Body of pancreas (tissue), 4 donors: ENCODE measurements around the gene DAB2. TPM values are rescaled to one million over a fixed set of nuclear protein-coding genes. Genes with fewer than 3 reads are reported as not detected.
A peak's percentile ranks its signal among the peaks of the same experiment; 100 is the strongest.

Experiments
- ATAC-seq: fragments of 150-250 bp; one replicate; pipeline ENCODE4 v1.9.1; 2016
- DNase-seq, 4 donors: peaks; one replicate each; pipeline ENCODE4 v3.0.0-alpha.2; 2019
- H3K27ac ChIP-seq, 4 donors: fragments of 200-600 bp; sonication (generic); 1 replicate in 3 of 4; 2 replicates in 1 of 4; pipeline versions ENCODE4 v1.5.1 to v1.6.1; 2016 to 2019; ENCODE audit warnings: mild to moderate bottlenecking in 1 of 4, mixed read lengths in 1 of 4, moderate library complexity in 1 of 4
- H3K27me3 ChIP-seq, 2 donors: fragments of 200-600 bp; sonication (generic); one replicate each; pipeline ENCODE4 v1.6.0; 2016; ENCODE audit warnings: mild to moderate bottlenecking in 1 of 2
- H3K36me3 ChIP-seq, 2 donors: fragments of 200-600 bp; sonication (generic); replicated peaks in 1 of 2; 2 replicates each; pipeline ENCODE4 v1.5.1; 2016; ENCODE audit warnings: low read depth in 2 of 2; ENCODE audit not compliant: insufficient read depth in 1 of 2
- H3K4me1 ChIP-seq: fragments of 200-600 bp; sonication (generic); one replicate; pipeline ENCODE4 v1.6.0; 2016
- H3K4me3 ChIP-seq, 2 donors: fragments of 200-600 bp; sonication (generic); 1 replicate in 1 of 2; 2 replicates in 1 of 2; pipeline ENCODE4 v1.5.1; 2016 to 2019
- H3K9me3 ChIP-seq, 3 donors: fragments of 200-600 bp; sonication (generic); 1 replicate in 2 of 3; 2 replicates in 1 of 3; pipeline ENCODE4 v1.5.1; 2016
- POLR2A ChIP-seq, 3 donors: fragments of 450-650 bp; IDR thresholded peaks; one replicate each; pipeline ENCODE4 v1.6.1; 2016; ENCODE audit warnings: antibody characterized with exemption in 3 of 3, mild to moderate bottlenecking in 2 of 3
- WGBS, 2 donors: methylation state at CpG; one replicate each; pipeline ENCODE4 v1.1.5; 2017; 5-methylcytosine and 5-hydroxymethylcytosine counted together
- intact Hi-C: fragments of 100-400 bp; cut with DNase I; formaldehyde crosslinking; loops from one replicate; pipeline ENCODE4 v1.15.1; 2023
- total RNA-seq, 2 donors: library from RNA; depleted of rRNA; stranded (reverse); fragments of >200 nt; gene quantifications; one replicate each; pipeline ENCODE4 v1.1.0, GENCODE V29; 2016
- TF ChIP-seq, protein P1 (sequence below), 7 experiments: fragments of 450-650 bp in 4 of 7; fragments of 200-600 bp in 3 of 7; sonication (generic) in 3 of 7; IDR thresholded peaks; one replicate each; pipeline ENCODE4 v1.5.1; 2016 to 2019; ENCODE audit warnings: antibody characterized with exemption in 7 of 7

Gene DAB2
- total RNA-seq, 2 donors from 2014 or later: 33.9 to 39.4 TPM

DNA sequence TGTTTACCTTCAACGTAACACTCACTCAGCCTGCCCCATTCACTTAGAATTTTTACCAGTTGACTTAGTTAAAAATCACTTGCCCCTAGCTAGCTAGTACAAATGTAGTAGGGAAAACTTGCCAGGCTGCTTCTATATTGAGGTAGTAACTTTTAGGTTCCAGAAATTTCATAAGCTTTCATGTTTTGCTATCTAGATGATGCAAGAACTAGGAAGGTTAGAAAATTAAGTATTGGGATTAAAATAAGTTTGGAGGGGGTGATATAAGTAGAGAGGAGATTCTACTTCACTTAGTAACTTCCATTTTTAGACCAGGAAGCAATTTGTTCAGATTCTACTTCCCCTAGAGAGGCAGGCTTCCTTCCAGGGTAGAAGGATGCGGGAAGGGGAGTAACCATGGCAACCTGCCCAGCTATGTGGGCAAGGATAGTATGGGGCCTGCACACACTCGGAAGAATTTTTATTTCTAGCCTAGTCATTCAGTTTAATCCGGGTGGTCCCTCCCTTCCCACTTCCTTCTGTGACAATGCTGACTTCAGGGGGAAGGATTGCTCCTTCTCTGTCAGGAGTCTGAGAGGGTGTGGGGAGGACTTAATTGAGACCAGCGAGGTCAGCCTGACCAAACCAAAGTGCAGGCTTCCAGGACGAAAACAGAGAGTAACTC lies 4.2 kb downstream of the DAB2 start:
- Histone ChIP-seq H3K36me3 (no peaks in the 10 kb centered on the region), H3K4me3 (no peak overlapping the region), H3K27me3 (no peaks in the 10 kb centered on the region), H3K27ac (peak overlapping the region in 3 of 4 donors; percentile 22 to 82 (median 54)), H3K9me3 (no peaks in the 10 kb centered on the region), H3K4me1 (peaks cover 9% of the 10 kb centered on the region)
- intact Hi-C loops: no loop called here
- ATAC-seq (peak; percentile 23), DNase-seq (peak; percentile 31 to 74 (median 52))
- WGBS, 2 donors: 39 to 43% methylated on average over 6 of the region's 6 CpGs
- TF ChIP-seq, protein P1, sequence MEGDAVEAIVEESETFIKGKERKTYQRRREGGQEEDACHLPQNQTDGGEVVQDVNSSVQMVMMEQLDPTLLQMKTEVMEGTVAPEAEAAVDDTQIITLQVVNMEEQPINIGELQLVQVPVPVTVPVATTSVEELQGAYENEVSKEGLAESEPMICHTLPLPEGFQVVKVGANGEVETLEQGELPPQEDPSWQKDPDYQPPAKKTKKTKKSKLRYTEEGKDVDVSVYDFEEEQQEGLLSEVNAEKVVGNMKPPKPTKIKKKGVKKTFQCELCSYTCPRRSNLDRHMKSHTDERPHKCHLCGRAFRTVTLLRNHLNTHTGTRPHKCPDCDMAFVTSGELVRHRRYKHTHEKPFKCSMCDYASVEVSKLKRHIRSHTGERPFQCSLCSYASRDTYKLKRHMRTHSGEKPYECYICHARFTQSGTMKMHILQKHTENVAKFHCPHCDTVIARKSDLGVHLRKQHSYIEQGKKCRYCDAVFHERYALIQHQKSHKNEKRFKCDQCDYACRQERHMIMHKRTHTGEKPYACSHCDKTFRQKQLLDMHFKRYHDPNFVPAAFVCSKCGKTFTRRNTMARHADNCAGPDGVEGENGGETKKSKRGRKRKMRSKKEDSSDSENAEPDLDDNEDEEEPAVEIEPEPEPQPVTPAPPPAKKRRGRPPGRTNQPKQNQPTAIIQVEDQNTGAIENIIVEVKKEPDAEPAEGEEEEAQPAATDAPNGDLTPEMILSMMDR (IDR thresholded peaks at IDR 0.05): no peak
- peak in 1 of 3 donors; percentile 22 for TF ChIP-seq POLR2A (IDR thresholded peaks at IDR 0.05)

DNA sequence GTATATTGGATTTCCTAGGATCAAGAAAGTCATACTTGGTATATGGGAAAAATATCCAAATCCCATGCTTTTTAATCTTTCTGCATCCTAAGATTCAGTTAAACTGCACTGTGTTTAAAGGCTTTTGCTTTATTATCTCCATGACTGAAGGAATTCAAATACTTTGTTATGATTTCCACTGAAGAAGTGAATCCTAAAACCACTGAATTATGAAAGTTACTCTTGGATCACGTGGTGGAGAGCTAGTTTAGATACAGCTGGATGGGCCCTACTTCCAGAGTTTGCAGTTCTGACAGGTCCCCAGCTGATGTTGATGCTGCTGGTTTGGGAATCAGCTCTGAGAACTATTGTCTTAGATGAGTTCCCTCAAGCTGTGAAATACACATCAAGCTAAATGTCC lies 5.0 kb downstream of the DAB2 start:
- H3K9me3 ChIP-seq: no peaks in the 10 kb centered on the region
- H3K36me3 ChIP-seq: no peaks in the 10 kb centered on the region
- no peak for DNase-seq
- no peak overlapping the region for H3K4me3 ChIP-seq
- 29 to 38% methylated on average over 1 of the region's 1 CpG for WGBS, 2 donors
- H3K27me3 ChIP-seq: no peaks in the 10 kb centered on the region
- H3K27ac ChIP-seq: peak overlapping the region in 1 of 4 donors; percentile 54
- H3K4me1 ChIP-seq: peaks cover 4% of the 10 kb centered on the region
- intact Hi-C loops: no loop called here
- ATAC-seq: no peak
- TF ChIP-seq POLR2A (IDR thresholded peaks at IDR 0.05): no peak
- TF ChIP-seq, protein P1 (IDR thresholded peaks at IDR 0.05): no peak

DNA sequence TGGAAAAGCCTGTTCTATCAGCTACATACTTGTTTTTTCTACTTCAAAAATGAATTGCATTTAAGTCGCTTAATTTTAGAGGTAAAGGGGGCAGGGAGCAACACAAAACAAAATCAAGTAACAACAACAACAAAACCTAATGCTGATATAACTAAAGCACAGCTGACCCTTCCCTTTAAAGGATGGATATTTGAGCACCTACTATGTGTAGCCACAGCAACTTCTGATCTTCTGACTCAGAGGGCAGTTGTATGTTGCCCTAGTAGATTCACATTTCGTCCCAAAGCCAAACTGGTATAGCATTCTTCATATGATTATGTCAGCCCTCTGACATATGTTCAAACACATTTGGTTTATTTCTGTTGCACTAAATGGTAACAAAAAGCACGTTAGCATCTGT lies 6.8 kb downstream of the DAB2 start:
- no peak for DNase-seq
- intact Hi-C loops: no loop called here
- TF ChIP-seq POLR2A (IDR thresholded peaks at IDR 0.05): no peak
- TF ChIP-seq, protein P1 (IDR thresholded peaks at IDR 0.05): no peak
- no peaks in the 10 kb centered on the region for H3K4me1 ChIP-seq
- no peak overlapping the region for H3K27ac ChIP-seq
- H3K27me3 ChIP-seq: no peaks in the 10 kb centered on the region
- no peaks in the 10 kb centered on the region for H3K9me3 ChIP-seq
- no peak for ATAC-seq
- H3K4me3 ChIP-seq: no peak overlapping the region
- 42 to 46% methylated on average over 3 of the region's 3 CpGs for WGBS, 2 donors
- H3K36me3 ChIP-seq: no peaks in the 10 kb centered on the region

DNA sequence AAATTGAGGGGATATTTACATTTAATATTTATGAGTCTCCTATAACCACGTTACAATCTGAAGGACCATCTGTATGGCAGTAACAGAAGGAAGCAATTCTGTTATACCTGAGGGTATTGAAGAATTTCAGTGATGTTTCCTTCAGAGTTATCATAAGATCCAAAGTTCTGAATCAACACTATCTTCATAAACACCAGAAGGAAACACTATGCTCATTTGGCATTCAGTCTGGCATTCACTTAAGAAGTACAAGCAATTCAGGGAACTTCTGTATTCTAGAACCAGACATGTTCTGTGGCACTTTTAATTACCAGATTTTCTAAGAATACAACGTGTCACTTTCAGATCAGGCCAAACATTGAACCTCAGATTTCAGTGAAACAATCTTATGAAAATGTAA lies 9.6 kb downstream of the DAB2 start:
- intact Hi-C loops: no loop called here
- no peaks in the 10 kb centered on the region for H3K27me3 ChIP-seq
- WGBS, 2 donors: 43 to 49% methylated on average over 2 of the region's 2 CpGs
- no peak overlapping the region for H3K4me3 ChIP-seq
- no peak for ATAC-seq
- no peaks in the 10 kb centered on the region for H3K9me3 ChIP-seq
- DNase-seq: no peak
- TF ChIP-seq POLR2A (IDR thresholded peaks at IDR 0.05): no peak
- TF ChIP-seq, protein P1 (IDR thresholded peaks at IDR 0.05): no peak
- no peak overlapping the region for H3K27ac ChIP-seq
- no peaks in the 10 kb centered on the region for H3K36me3 ChIP-seq
- H3K4me1 ChIP-seq: no peaks in the 10 kb centered on the region

DNA sequence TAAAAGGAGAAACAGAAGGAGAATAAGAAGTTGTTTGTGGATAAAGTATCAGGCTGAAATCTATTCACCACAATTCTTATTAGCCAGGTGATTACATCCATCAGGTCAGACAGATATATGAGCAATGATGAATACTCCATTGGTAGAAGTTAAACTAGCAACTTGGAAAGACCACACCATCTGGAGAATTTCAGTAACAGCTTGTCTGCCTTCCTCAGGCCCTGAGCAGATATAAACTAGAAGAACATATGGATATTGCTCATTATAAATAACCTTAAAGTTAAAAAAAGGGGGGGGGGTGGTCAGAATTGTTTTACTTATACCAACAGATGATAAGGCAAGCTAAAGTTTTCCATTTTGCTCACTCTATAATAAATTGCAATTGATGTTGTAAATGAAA lies 10.4 kb downstream of the DAB2 start:
- no peaks in the 10 kb centered on the region for H3K36me3 ChIP-seq
- no peaks in the 10 kb centered on the region for H3K4me1 ChIP-seq
- no peak overlapping the region for H3K27ac ChIP-seq
- H3K4me3 ChIP-seq: no peak overlapping the region
- intact Hi-C loops: no loop called here
- no peaks in the 10 kb centered on the region for H3K27me3 ChIP-seq
- ATAC-seq (no peak), DNase-seq (no peak)
- TF ChIP-seq POLR2A (IDR thresholded peaks at IDR 0.05): no peak
- TF ChIP-seq, protein P1 (IDR thresholded peaks at IDR 0.05): no peak
- H3K9me3 ChIP-seq: no peaks in the 10 kb centered on the region
